Ovary (tissue), 9 donors: ENCODE results near the gene DCLRE1C. TPM values are rescaled to one million over a fixed set of nuclear protein-coding genes. Genes with fewer than 3 reads are reported as not detected.
"Not testable (repeated sequence)": the region's sequence is repeated elsewhere in the genome, so short reads cannot be mapped to it uniquely, and the experiment has no call there.

Source experiments
- DNase-seq, 5 donors: peaks; one replicate each; pipeline ENCODE4 v3.0.0-alpha.2; 2019 to 2020
- H3K27ac ChIP-seq, 2 donors: fragments of 200-600 bp; one replicate each; pipeline versions ENCODE4 v1.5.1 to v1.8.0; 2019 to 2022
- H3K27me3 ChIP-seq: fragments of 200-600 bp; one replicate; pipeline ENCODE4 v1.8.0; 2022
- H3K36me3 ChIP-seq: fragments of 200-600 bp; sonication (generic); one replicate; pipeline ENCODE4 v1.5.1; 2019
- H3K4me1 ChIP-seq: one replicate; pipeline ENCODE4 v1.8.1; 2013; ENCODE audit warnings: mild to moderate bottlenecking, moderate library complexity; ENCODE audit not compliant: insufficient read depth
- H3K4me3 ChIP-seq: fragments of 200-600 bp; sonication (generic); one replicate; pipeline ENCODE4 v1.5.1; 2017
- H3K9me3 ChIP-seq, 2 donors: fragments of 200-600 bp in 1 of 2; sonication (generic) in 1 of 2; one replicate each; pipeline versions ENCODE4 v1.5.1 to v1.8.1; 2013 to 2019; ENCODE audit warnings: mild to moderate bottlenecking in 1 of 2, moderate library complexity in 1 of 2
- EP300 ChIP-seq: sonication (generic); formaldehyde crosslinking; IDR thresholded peaks from one replicate; pipeline ENCODE4 v1.6.1; 2017; ENCODE audit warnings: antibody characterized with exemption
- POLR2A ChIP-seq: fragments of 450-650 bp; IDR thresholded peaks from one replicate; pipeline ENCODE4 v1.6.1; 2017; ENCODE audit warnings: antibody characterized with exemption, mild to moderate bottlenecking, moderate library complexity
- WGBS, 3 donors: extraction: QIAGEN DNeasy Blood & Tissue Kit in 1 of 3; methylation state at CpG; one replicate each; pipeline versions ENCODE4 v1.1.5 to v1.1.7; 2013 to 2017; 5-methylcytosine and 5-hydroxymethylcytosine counted together
- intact Hi-C, 4 donors: fragments of 100-400 bp; cut with DNase I; formaldehyde crosslinking; loops; one replicate each; pipeline versions ENCODE4 v1.11.0 to v1.15.1; 2022 to 2023
- polyA plus RNA-seq, 2 donors: library from polyadenylated mRNA; stranded (reverse); fragments of 200-250 nt in 1 of 2; fragments of 350-450 nt in 1 of 2; fragmentation: Illumina TruSeq in 1 of 2; extraction: RNeasy Lipid Tissue Mini Kit (QIAGEN cat#74804) in 1 of 2; gene quantifications; one replicate each; pipeline ENCODE4 v1.2.3, GENCODE V29; 2013 to 2014
- total RNA-seq, 7 donors: library from RNA; depleted of rRNA in 2 of 7; stranded (reverse); fragments of >200 nt in 2 of 7; fragmentation: NEBNext Ultra II Directional in 3 of 7; extraction: Animal tissue kit (Norgen Biotek cat#: 25700) in 3 of 7; gene quantifications; one replicate each; pipeline versions ENCODE4 v1.1.0 to v1.2.4, GENCODE V29; 2016 to 2023
- TF ChIP-seq, protein P1 (sequence below), 3 donors: fragments of 450-650 bp in 2 of 3; fragments of 200-600 bp in 1 of 3; IDR thresholded peaks; one replicate each; pipeline versions ENCODE4 v1.5.1 to v1.8.0; 2016 to 2022; ENCODE audit warnings: antibody characterized with exemption in 3 of 3, mild to moderate bottlenecking in 1 of 3
- donor health status: DM: no; HTN: no; CAD: no; lungs with moderate emphysema.
- donor health status: DM: no; HTN: no; CAD: no.
- donor health status: Bipolar disorder and iron deficiency.
- donor health status: DM: yes; HTN: yes; CAD: no.
- donor health status: DM: no; HTN: no; CAD: no.
- donor health status: DM: yes; HTN: yes; CAD: no.

DCLRE1C gene
- total and polyA plus RNA-seq, 9 donors, result 5.0 to 12.9 (median 8.8) TPM

- H3K27me3 ChIP-seq, result no peaks in the 10 kb centered on the region
- no peak for DNase-seq
- H3K4me1 ChIP-seq, result no peaks in the 10 kb centered on the region
- H3K4me3 ChIP-seq, result no peak overlapping the region
- H3K9me3 ChIP-seq, result no peaks in the 10 kb centered on the region
- no peak overlapping the region for H3K27ac ChIP-seq
- TF ChIP-seq EP300 (no peak), POLR2A (no peak)
- TF ChIP-seq, protein P1, sequence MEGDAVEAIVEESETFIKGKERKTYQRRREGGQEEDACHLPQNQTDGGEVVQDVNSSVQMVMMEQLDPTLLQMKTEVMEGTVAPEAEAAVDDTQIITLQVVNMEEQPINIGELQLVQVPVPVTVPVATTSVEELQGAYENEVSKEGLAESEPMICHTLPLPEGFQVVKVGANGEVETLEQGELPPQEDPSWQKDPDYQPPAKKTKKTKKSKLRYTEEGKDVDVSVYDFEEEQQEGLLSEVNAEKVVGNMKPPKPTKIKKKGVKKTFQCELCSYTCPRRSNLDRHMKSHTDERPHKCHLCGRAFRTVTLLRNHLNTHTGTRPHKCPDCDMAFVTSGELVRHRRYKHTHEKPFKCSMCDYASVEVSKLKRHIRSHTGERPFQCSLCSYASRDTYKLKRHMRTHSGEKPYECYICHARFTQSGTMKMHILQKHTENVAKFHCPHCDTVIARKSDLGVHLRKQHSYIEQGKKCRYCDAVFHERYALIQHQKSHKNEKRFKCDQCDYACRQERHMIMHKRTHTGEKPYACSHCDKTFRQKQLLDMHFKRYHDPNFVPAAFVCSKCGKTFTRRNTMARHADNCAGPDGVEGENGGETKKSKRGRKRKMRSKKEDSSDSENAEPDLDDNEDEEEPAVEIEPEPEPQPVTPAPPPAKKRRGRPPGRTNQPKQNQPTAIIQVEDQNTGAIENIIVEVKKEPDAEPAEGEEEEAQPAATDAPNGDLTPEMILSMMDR (IDR thresholded peaks at IDR 0.05), result no peak
- 90 to 93% (median 93%) methylated on average over 3 of the region's 3 CpGs for WGBS, 3 donors
- intact Hi-C loops, result no loop called here
- no peaks in the 10 kb centered on the region for H3K36me3 ChIP-seq
These were observed 28.8 kb upstream of the DCLRE1C start for GRCh38 chr10:14982744-14983143.

DNA sequence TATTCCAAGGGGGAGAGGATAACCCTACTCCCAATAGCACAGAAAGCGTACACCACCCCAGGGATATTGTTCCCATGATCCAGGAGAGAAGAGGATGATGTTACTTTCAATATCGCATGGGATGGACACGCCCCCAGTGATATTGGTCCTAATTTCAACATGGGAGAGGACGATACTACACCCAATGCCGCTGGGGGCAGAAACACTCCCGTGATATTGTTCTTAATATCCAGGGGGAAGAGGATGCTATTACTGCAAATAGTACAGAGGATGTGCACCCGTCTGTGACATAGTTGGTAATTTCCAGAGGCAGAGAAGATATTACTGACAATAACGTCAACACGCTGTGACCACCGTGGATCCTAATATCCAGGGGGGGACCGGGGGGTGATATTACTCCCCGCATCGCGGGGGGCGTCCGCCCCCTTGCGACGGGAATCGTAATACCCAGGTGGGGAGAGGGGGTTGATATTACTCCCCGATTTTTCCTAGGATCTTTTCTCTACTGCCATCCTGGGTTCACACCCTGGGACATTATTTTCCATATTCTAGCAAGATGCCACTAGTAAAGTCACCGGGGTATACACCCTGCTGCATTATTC is 21.9 kb upstream of the DCLRE1C start:
- Histone ChIP-seq H3K4me1 (no peaks in the 10 kb centered on the region), H3K27ac (no peak overlapping the region), H3K27me3 (no peaks in the 10 kb centered on the region), H3K9me3 (no peaks in the 10 kb centered on the region), H3K36me3 (no peaks in the 10 kb centered on the region), H3K4me3 (no peak overlapping the region)
- TF ChIP-seq, protein P1 (IDR thresholded peaks at IDR 0.05), result no peak
- no peak for TF ChIP-seq POLR2A
- TF ChIP-seq EP300, result no peak
- DNase-seq, result no peak
- WGBS, 3 donors, result 24 to 39% (median 31%) methylated on average over 21 of the region's 21 CpGs
- intact Hi-C loops, result no loop called here

GRCh38 chr10:14974153-14974998 is 20.5 kb upstream of the DCLRE1C start:
- DNase-seq, intact Hi-C loops, H3K36me3 ChIP-seq: not testable (repeated sequence)

DNA sequence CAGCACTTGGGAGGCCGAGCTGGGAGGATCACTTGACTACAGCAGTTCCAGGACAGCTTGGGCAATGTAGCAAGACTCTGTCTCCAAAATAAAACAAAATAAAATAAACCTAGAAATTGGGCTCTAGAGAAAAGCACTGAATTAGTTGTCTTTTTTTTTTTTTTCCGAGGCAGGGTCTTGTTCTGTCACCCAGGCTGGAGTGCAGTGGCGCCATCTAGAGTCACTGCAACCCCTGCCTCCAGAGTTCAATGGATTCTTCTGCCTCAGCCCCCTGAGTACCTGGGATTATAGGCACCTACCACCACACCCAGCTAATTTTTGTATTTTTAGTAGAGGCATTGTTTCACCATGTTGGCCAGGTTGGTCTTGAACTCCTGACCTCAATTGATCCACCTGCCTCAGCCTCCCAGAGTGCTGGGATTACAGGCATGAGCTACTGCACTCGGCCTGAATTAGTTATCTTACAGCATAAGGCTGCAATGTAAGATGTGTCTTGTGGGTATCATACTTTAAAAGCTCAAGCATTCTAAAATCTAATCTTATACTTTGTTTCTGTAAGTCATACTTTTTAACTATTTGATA is 18.1 kb upstream of the DCLRE1C start:
- intact Hi-C loops, result no loop called here
- Histone ChIP-seq H3K36me3 (no peaks in the 10 kb centered on the region), H3K4me3 (no peak overlapping the region), H3K27me3 (no peaks in the 10 kb centered on the region), H3K4me1 (no peaks in the 10 kb centered on the region), H3K27ac (no peak overlapping the region), H3K9me3 (no peaks in the 10 kb centered on the region)
- TF ChIP-seq, protein P1 (IDR thresholded peaks at IDR 0.05), result no peak
- TF ChIP-seq POLR2A (no peak), EP300 (no peak)
- DNase-seq, result no peak
- WGBS, 3 donors, result 53 to 56% (median 55%) methylated on average over 4 of the region's 4 CpGs

More at GRCh38 chr10:14974153-14974998, 20.5 kb upstream of the DCLRE1C start:
- H3K27ac ChIP-seq, H3K4me3 ChIP-seq, H3K27me3 ChIP-seq, H3K4me1 ChIP-seq, H3K9me3 ChIP-seq: not testable (repeated sequence)
- WGBS, 3 donors, result 39 to 58% (median 44%) methylated on average over 15 of the region's 15 CpGs
